ENCODE data around the gene SAXO1.
"Not testable (repeated sequence)": the region's sequence is repeated elsewhere in the genome, so short reads cannot be mapped to it uniquely, and the experiment has no call there.

Gene SAXO1

DNA sequence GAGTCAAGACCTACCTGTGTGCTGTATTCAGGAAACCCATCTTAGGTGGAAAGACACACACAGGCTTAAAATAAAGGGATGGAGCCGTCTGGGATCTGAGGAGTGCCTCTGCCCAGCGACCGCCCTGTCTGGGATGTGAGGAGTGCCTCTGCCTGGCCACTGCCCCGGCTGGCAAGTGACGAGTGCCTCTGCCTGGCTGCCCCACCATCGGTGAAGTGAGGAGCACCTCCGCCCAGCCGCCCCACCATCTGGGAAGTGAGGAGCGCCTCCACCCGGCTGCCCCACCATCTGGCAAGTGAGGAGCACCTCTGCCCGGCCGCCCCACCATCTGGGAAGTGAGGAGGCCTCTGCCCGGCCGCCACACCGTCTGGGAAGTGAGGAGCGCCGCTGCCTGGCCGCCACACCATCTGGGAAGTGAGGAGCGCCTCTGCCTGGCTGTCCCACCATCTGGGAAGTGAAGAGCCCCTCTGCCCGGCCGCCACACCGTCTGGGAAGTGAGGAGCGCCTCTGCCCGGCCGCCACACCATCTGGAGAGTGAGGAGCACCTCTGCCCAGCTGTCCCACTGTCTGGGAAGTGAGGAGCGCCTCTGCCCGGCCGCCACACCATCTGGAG, 33.7 kb downstream of the SAXO1 start:
- DNase-seq, result no peak

DNA sequence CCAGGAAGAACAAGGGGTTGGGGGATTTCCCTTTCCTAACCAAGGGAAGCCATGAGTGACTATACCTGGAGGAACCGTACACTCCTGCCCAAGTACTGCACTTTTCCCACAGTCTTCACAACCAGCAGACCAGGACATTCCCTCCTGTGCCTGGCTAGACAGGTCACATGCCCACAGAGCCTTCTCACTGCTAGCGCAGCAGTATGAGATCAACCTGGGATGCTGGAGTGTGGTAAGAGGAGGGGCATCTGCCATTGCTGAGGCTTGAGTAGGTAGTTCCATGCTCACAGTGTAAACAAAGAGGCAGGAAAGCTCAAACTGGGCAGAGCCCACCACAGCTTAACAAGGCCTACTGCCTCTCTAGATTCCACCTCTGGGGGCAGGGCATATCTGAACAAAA, 35.9 kb downstream of the SAXO1 start:
- DNase-seq, result no peak

DNA sequence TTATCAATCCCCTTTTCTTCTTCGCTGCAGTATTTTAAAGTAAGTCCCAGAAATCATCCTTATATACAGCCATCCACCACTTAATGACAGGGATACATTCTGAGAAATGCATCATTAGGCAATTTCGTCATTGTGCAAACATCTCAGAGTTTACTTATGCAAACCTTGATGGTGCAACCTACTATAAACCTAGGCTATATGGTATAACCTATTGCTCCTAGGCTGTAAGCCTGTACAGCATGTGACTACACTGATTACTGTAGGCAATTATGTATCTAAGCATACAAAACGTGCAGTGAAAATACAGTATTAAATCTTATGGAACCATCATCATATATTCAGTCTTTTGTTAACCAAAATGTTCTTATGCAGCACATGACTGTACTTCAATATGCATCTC, 36.8 kb downstream of the SAXO1 start:
- DNase-seq, result no peak

DNA sequence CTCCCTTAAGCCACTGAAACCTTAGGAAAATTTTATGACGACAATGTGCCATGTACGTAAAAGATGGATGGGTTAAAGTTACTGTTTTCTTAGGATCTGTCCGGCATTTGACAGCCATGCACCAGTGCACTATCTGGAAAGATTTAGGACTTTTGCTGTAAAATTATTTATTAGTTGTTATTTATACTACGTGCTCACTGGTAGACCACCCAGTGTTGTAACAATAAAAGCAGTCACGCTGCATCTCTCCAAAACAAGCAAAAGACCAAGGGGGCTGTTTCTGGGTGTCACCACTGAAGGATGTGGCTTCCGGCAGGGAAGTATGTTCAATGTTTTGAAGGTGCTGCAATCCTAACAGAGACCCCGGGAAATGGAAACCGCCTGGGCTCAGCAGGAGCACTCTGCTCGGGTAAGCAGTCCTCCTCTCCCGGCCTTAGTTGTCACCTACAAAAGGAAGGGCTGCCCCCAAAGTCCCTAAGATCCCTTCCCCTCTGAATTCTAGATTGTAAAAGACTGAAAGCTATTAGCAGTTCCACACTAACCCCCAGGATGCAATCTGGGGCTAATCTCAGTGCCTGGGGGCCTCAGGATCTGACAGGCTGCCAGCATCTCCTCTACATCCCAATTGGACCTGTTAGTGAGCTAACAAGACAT, 38.6 kb downstream of the SAXO1 start:
- no peak for DNase-seq

DNA sequence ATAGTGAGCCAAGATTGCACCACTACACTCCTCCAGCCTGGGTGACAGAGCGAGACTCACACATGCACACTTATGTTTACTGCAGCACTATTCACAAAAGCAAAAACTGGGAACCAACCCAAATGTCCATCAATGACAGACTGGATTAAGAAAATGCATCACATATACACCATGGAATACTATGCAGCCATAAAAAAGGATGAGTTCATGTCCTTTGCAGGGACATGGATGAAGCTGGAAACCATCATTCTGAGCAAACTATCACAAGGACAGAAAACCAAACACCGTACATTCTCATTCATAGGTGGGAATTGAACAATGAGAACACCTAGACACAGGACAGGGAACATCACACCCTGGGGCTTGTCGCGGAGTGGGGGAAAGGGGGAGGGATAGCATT, 41.8 kb downstream of the SAXO1 start:
- not testable (repeated sequence) for DNase-seq

DNA sequence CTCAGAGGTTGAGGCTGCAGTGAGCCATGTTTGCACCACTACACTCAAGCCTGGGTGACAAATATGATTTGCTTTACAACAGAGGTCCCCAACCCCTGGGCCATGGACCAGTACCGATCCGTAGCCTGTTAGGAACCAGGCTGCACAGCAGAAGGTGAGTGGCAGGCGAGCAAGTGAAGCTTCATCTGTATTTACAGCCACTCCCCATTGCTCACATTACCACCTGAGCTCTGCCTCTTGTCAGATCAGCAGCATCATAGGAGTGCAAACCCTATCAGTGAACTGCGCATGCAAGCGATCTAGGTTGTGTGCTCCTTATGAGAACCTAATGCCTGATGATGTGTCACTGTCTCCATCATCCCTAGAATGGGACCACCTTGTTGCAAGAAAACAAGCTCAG, 42.5 kb downstream of the SAXO1 start:
- DNase-seq, result no peak

DNA sequence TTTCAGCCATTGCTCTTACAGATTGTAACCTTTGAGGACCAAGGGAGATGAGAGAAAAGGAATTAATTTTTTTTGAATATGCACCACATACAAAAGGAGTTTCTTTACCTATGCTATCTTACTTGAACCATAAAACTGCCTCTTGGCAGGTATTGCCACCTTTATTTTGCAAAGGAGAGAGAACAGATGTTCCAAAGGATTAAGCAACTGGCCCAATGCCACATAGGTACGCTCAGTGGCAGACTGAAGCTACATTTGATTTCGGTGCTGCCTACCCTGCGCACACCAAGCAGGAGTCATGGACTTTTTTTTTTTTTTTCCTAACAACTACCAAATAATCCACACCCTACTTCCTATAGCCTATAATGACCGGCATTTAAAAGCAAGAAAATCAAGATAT, 43.1 kb downstream of the SAXO1 start:
- no peak for DNase-seq

DNA sequence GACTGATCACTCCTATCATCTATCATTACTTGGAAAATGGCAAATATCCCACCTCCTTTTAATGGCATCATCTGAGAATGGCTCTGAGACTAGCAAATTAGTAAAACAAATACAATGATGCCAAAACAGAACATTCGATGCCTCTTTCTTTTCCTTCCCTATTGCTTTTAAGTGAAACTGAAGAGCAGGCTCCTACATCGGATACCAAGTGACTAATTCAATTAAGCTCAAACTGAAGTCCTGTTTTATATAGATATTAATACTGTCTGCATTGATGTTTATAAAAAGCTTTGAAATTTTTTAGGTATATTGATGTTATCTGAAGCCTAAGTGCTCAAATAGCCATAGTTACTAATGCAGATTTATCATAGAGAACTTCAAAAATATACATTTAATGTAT, 43.9 kb downstream of the SAXO1 start:
- DNase-seq, result no peak

DNA sequence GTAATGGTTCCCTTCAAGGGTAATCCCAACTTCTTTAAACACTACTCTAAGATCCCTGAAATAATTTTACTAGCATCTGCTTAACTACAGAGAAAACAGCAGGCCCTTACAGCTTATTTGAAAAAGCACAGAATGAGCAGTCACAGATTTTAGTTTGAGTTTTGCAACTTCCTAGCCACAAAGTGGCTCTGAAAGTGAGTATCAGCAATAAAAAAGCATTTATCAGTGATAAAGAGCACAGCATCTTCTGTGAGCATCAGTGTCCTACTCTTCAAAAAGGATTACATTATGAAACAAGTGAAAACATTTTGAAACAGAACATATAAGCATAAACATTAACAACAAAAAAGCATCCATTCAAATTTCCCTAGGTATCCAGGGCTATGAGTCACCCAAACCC, 45.0 kb downstream of the SAXO1 start:
- DNase-seq, result no peak

DNA sequence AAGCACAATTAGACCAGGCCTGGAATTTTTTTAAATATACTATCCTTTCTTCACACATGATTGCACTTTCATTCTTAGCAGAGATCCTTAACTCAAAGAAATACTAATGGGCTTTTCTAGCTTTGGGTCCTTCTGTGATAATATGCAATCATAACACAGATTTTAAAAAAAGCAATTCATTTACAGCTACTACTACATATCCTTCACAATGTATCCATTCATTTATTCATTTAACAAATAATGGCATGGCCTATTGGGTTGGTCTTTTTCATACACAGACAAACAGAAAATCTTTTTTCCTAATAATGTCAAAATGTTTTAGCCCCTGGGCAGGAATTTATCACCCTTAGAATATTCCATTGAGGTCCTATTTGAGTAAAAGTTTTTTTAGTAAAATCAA, 47.0 kb downstream of the SAXO1 start:
- DNase-seq, result no peak

DNA sequence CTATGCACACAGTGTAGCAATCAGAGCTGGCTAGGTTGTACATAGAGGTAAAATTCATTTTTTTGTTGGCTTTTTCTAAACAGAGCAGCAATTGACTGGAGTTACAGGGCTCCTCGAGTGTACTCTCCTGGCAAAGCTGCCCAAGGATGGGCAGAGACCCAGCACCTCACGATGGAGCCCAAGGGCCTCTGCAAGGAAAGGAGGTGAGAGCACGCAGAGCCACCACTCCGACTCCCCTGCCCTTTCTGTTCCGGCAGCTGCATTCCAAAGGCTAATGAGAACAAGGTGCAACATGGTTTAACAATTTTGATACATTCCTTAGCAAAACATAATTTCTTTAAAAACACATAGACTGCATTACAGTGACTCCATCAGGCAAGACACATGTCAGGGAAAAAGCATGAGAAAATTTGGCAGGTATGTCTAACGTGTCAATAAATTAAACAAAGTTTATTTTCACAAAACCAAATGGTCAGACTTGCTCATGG, 47.5 kb downstream of the SAXO1 start:
- no peak for DNase-seq

DNA sequence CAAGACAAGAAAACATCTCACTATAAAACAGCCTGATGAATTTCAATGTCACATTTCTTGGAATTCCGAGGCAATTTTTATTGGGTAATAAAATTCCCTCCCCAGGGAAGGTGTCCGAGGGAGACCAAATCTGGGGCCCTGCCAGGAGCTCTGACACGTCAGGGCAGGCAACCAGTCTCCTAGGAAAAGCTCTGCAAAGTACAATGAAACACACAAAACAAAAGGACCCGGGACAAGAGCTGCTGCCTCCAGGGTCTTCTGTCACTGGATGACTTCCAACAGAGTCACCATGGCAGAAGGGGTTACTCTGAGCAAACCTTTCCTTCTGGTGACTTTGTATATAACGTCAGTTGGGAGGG, 50.8 kb downstream of the SAXO1 start:
- no peak for DNase-seq

DNA sequence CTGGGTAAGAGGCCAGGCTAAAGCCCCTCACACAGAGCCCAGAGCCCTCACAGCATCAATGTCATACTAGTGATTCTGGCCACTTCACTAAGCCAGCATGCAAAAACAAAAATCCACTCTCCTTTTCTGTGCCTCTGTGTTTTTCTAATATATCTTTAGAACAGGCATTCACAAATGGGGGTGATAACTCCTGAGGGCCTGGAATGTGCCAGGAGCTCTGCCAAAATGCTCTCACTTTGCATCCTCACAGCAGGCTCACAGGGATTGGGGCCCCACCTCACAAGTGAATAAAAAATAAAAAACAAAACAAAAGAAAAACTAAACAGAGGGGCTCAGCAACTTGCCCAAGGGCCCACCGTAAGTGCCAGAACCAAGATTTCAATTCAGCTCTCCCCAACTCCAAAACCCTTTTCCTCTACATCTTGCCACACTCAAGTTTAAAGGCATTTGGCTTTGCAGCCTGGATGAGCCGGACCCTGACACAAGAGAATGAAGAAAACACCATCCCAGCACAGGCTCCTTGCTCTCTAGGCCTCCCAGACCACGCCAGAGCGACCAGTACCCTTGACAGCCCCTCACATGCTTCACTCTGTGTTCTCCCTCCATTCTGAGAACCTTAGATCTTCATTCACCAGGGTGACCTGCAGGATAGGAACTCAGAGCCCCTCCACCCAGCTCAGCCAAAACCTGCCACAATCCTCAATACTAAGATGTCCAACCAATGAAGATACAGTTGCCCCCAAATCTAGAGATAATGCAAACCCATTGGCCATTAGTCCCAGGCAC, 51.3 kb downstream of the SAXO1 start:
- no peak for DNase-seq

DNA sequence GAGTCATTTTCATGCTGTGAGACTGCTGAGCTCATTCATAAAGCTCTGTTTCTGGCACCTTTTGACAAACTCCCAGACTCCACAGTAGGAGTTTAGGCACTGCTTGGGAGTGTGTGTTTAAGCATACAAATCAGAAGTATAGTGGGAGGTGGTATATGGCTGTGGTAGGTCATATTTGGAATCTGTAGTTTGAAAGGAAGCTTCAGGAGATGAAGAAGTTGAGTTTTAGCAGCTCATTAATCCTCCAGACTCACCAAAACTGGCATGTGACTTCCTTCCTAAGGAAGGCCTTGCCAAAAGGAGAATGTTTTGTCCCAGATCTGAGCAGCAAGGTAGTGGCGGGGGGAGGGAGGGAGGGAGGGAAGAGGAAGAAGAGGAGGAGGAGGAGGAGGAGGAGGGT, 52.8 kb downstream of the SAXO1 start:
- DNase-seq, result no peak

DNA sequence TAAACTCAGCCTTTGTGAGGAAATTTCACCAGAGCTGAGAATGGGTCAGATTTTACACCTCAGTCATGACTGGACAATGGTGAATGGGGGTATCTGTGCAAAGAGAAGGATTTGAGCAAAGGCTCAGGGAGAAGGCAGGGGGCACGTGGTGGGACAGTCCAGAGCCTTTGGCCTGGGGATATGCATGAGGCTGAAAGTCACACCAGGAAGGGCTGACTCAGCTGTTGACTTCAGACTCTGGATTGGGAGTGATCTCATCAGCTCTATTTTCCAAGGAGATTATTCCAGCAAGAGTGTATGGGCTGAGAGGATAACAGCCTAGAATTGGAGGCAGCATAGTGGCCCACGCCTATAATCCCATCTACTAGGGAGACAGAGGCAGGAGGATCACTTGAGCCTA, 53.6 kb downstream of the SAXO1 start:
- DNase-seq, result no peak

DNA sequence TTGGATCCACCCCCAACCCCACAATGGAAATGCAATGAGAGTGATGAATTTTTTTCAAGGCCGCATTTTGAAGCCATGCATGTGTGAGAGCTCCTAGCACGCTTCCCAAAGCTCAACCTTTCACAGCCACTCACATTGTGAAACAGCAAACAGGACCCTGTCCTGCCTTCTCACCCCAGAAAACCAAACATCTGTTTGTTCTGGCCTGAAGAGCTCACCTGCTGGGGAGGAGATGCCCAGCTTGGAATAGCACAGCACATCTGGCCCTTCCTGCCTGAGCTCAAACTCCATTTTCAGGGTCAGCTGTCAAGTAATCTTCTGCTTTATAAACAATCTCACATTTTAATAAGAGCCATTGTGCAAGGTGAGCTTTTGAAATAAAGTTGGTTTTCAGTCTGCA, 54.8 kb downstream of the SAXO1 start:
- DNase-seq, result no peak

DNA sequence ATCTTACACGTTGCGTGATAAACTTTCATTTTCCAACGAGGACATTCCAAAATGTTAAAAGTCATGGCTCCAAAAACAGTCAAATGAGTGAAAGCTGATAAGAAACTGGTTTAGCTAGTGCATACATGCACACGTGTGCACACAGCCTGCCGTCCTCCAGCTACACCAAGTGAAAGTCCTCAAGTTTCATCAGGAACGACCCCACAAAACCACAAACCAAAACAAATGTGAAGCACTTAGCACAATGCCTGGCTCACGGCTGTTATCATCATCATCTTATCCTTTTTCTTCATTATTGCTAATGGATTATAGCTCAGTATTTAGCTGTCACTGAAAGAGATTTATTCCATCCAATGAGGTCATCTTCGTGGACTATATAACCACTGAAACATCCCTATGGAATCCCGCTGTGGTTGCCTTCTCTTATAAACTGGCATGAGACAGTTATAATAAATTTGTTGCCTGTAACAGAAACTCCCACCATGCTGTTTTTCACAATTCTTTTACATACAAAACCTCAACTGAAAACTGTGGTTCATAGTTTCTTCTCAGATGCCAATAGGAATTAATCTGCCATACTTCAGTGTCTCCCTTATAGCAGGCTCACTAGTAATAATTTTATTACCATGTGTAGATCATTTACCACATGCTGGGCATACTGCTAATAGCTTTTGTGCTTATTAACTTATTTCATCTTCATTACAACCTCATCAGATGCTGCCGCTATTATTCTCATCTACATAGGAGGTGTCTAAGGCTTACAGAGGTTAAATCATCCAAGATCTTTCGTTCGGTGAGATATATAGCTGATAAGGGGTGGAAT, 56.1 kb downstream of the SAXO1 start:
- no peak for DNase-seq

DNA sequence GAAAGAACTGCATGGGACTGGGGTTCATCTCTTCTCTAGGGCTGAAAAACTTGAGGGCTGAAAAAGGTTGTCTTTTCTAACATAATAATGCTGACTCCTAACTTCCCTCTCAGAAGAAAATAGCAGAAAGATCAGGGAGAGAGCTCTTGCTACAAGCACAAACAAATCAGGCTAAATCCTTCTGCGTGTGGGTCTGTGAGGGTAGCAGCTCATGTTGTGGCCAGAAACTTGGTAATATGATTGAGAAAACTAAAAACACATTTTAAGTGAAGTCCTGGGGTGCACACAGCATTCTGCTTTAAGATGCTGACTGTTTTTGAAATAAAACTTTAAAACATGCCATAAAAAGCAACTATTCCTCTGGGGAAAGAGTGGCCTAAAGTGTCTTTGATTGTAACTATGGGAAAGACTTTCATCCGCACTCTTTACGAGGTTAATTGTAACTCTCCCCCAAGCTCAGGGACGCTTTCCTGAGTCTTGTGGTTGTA, 56.7 kb downstream of the SAXO1 start:
- no peak for DNase-seq

DNA sequence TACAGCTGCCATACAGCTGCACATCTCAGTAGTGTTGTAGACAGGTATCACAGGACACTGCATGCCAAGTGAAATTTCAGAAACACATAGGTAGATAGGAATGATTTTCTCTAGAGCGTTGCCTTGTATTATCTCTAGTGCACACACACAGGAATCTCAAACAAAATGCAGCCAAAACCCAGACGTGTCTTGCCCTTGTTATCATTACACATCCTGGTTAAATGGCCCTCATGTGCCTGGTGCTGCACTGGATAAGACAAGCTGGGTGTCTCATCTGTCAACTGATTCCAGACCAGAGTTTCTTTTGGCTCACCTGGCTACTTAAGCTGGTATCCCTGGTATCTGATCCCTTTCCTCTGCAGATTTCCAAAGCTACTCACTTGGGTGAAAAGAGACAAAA, 59.7 kb downstream of the SAXO1 start:
- no peak for DNase-seq

DNA sequence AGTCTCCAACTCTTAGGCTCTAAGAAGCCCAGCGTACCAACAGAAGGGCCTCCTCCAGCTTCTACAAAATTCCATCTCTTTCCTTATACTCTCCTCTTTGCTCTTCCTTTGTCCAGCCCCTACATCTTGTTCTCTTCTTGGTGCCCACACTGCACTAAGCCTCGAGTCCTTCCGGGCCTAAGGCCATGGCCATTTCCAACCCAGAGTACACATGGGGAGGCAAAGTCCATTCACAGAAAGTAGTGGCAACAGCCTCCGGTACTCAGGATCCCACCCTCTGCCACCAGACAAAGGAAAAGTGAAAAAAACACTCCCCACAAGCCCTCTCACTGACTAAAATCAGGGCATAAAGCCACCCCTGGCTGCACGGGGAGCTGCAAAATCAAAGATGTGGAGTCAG, 60.3 kb downstream of the SAXO1 start:
- no peak for DNase-seq

DNA sequence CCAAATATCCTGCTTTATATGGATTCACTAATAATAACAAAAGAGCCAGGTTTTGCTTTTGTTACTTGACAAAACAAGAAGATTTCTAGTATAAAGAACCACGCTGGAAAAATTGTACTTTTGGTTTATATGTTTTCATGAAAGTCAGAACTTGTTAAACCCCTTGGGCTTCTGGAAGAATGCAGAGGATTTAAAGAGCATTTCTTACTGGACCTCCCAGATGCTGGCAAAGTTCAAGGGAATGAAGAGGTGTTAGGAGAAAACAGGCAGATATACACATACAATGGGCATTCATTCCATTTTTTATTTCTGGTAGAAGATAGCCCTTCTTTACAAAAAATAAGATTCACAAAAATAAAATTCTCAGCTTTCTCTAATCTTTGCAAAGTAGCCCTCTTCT, 61.1 kb downstream of the SAXO1 start:
- no peak for DNase-seq

DNA sequence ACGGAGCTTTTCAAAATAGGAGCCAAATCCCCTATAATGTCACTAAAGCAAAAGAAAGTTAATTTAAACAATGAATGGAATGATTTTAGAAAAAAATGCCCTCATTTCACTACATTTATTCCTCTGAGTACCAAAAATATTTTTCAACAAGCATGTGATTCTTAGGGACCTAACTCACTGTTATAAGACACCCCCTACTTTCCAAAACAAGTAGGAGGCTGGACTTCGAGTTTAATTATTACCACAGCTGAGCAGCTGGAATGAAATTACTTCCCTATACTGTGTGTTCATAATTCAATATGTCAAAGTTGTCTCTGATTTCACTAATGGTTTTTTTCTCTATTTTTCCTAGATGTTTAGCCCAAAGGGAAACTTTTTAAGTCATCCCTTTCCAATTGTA, 61.6 kb downstream of the SAXO1 start:
- DNase-seq, result no peak

DNA sequence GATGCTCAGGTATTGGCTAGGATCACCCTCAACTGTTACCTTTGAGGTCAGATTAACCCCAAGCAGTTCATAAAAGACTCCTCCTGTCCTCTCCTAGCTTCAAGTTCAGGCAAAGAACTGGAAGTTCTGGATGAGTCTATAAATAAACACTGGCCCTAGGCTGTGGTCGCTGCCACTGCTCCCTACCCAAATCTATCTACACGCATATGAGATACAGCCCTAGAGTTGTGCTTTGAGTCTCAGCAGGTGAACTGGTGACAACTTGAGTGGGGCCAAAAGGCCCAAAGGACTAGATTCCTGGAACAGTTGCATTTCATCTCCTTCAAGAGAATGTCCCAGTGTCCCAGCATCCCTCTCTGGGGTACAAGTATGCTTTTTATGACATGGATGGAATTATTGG, 62.6 kb downstream of the SAXO1 start:
- DNase-seq, result no peak

Data from CD4-positive, alpha-beta T cell treated with Interleukin-4 for 4 hours (primary cell).